H1 (cell line): ENCODE measurements around the gene RAB40A. TPM values are rescaled to one million over a fixed set of nuclear protein-coding genes. Genes with fewer than 3 reads are reported as not detected.

Source experiments
- CEBPB ChIP-seq: IDR thresholded peaks from 2 replicates; pipeline ENCODE4 v1.6.1; 2012; ENCODE audit warnings: low read depth, low read length
- CHD7 ChIP-seq: fragments of 300-600 bp; sonication (generic); IDR thresholded peaks from 2 replicates; pipeline ENCODE4 v1.7.1; 2012; ENCODE audit warnings: low read length, moderate library complexity, mild to moderate bottlenecking, inconsistent platforms; ENCODE audit not compliant: insufficient replicate concordance
- GABPA ChIP-seq: IDR thresholded peaks from 2 replicates; pipeline ENCODE4 v1.6.1; 2011; ENCODE audit warnings: mild to moderate bottlenecking, low read length, moderate library complexity, borderline replicate concordance; ENCODE audit not compliant: insufficient read depth
- GTF2F1 ChIP-seq: IDR thresholded peaks from 2 replicates; pipeline ENCODE4 v1.6.1; 2012; ENCODE audit warnings: low read depth, low read length, improper control_type of control experiment, borderline replicate concordance
- HDAC2 ChIP-seq, 2 experiments: fragments of 300-600 bp in 1 of 2; sonication (generic) in 1 of 2; IDR thresholded peaks; 2 replicates each; pipeline ENCODE4 v1.6.1; 2011 to 2012; ENCODE audit warnings: low read depth in 2 of 2, low read length in 2 of 2, mild to moderate bottlenecking in 2 of 2, moderate library complexity in 2 of 2, borderline replicate concordance in 1 of 2, inconsistent platforms in 1 of 2
- KDM5A ChIP-seq: fragments of 200-600 bp; IDR thresholded peaks from 2 replicates; pipeline ENCODE4 v1.7.1; 2012; ENCODE audit warnings: mild to moderate bottlenecking, low read length, inconsistent platforms, mixed read lengths
- NRF1 ChIP-seq: IDR thresholded peaks from 2 replicates; pipeline ENCODE4 v1.6.1; 2011; ENCODE audit warnings: mild to moderate bottlenecking, low read depth, low read length, improper control_type of control experiment
- RFX5 ChIP-seq: IDR thresholded peaks from 2 replicates; pipeline ENCODE4 v1.6.1; 2011; ENCODE audit warnings: low read depth, low read length, improper control_type of control experiment, borderline replicate concordance
- SP1 ChIP-seq: IDR thresholded peaks from 2 replicates; pipeline ENCODE4 v1.6.1; 2011; ENCODE audit warnings: low read depth, low read length
- SUZ12 ChIP-seq: fragments of 200-600 bp; sonication (generic); IDR thresholded peaks from 2 replicates; pipeline ENCODE4 v1.6.1; 2012; ENCODE audit warnings: mild to moderate bottlenecking, inconsistent platforms, low read length, moderate library complexity, mixed read lengths
- YY1 ChIP-seq: IDR thresholded peaks from 2 replicates; pipeline ENCODE4 v1.6.1; 2011; ENCODE audit warnings: low read depth, mild to moderate bottlenecking, low read length
- polyA plus RNA-seq, 7 experiments: library from polyadenylated mRNA; depleted of rRNA in 3 of 7; stranded (reverse) in 5 of 7; unstranded in 2 of 7; fragments of >200 nt in 5 of 7; fragments of 200-250 nt in 2 of 7; gene quantifications; 1 replicate in 5 of 7; 2 replicates in 1 of 7; 4 replicates in 1 of 7; pipeline versions ENCODE4 v1.2.1 to v1.2.3, GENCODE V29; 2011 to 2013; ENCODE audit warnings: missing spikeins in 2 of 7, mixed read lengths in 2 of 7
- total RNA-seq: library from RNA; stranded (reverse); fragmentation: NEBNext Ultra II Directional; extraction: Animal tissue kit (Norgen Biotek cat#: 25700); gene quantifications from 2 replicates; pipeline ENCODE4 v1.2.1, GENCODE V29; 2021

Gene RAB40A
- total and polyA plus RNA-seq, 2 of the 8 experiments (the other 6 are each of a cell fraction or from before 2014, with no cell fraction given): 0.09 to 0.21 TPM

GRCh38 chrX:103467156-103467555 lies 52.1 kb downstream of the RAB40A start (continued):
- TF ChIP-seq CHD7 (no peak), NRF1 (no peak), SP1 (no peak), GTF2F1 (no peak), SUZ12 (no peak), GABPA (no peak), HDAC2 (IDR thresholded peaks at IDR 0.05; ENCODE audit: borderline replicate concordance in 1 of 2, low read depth in 2 of 2, low read length in 2 of 2) (no peak), CEBPB (no peak), RFX5 (no peak), KDM5A (no peak), YY1 (no peak)
